NB4 (cell line): ENCODE results near the gene GLRX.

ENCODE experiments used
- POLR2A ChIP-seq: IDR thresholded peaks from 2 replicates; pipeline ENCODE4 v1.6.1; 2011; ENCODE audit warnings: mild to moderate bottlenecking; ENCODE audit not compliant: insufficient read length; ENCODE audit errors: extremely low read depth
- TF ChIP-seq, protein P1 (sequence below): IDR thresholded peaks from one replicate; pipeline ENCODE4 v1.5.1; 2012; ENCODE audit warnings: low read depth, low read length
- TF ChIP-seq, protein P2 (sequence below): IDR thresholded peaks from 2 replicates; pipeline ENCODE4 v1.6.1; 2011; ENCODE audit warnings: low read depth, low read length

- TF ChIP-seq, protein P1, sequence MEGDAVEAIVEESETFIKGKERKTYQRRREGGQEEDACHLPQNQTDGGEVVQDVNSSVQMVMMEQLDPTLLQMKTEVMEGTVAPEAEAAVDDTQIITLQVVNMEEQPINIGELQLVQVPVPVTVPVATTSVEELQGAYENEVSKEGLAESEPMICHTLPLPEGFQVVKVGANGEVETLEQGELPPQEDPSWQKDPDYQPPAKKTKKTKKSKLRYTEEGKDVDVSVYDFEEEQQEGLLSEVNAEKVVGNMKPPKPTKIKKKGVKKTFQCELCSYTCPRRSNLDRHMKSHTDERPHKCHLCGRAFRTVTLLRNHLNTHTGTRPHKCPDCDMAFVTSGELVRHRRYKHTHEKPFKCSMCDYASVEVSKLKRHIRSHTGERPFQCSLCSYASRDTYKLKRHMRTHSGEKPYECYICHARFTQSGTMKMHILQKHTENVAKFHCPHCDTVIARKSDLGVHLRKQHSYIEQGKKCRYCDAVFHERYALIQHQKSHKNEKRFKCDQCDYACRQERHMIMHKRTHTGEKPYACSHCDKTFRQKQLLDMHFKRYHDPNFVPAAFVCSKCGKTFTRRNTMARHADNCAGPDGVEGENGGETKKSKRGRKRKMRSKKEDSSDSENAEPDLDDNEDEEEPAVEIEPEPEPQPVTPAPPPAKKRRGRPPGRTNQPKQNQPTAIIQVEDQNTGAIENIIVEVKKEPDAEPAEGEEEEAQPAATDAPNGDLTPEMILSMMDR, result no peak
- no peak for TF ChIP-seq POLR2A
- TF ChIP-seq, protein P2, sequence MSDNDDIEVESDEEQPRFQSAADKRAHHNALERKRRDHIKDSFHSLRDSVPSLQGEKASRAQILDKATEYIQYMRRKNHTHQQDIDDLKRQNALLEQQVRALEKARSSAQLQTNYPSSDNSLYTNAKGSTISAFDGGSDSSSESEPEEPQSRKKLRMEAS, result no peak
These were observed 49.0 kb downstream of the GLRX start for GRCh38 chr5:95773335-95774059.
